Stimulated activated CD4-positive, alpha-beta T cell treated with anti-CD3 and anti-CD28 coated beads, Interleukin-1b, Interleukin-23, amount 100 ng/mL, for 1 hour (primary cell): Measurements from ENCODE around the gene RAPGEF6.
"Not testable (repeated sequence)": the region's sequence is repeated elsewhere in the genome, so short reads cannot be mapped to it uniquely, and the experiment has no call there.

ENCODE experiments used
- DNase-seq, 2 donors: peaks; one replicate each; pipeline ENCODE4 v3.0.0-alpha.2; 2020; ENCODE audit warnings: low read depth in 2 of 2

The RAPGEF6 gene

GRCh38 chr5:131433109-131433508 is 201.9 kb downstream of the RAPGEF6 start:
- DNase-seq: no peak

- no peak for DNase-seq
Measured at GRCh38 chr5:131431794-131432193, 203.2 kb downstream of the RAPGEF6 start.

GRCh38 chr5:131430794-131431193 is 204.2 kb downstream of the RAPGEF6 start:
- no peak for DNase-seq

- DNase-seq: no peak
Measured at GRCh38 chr5:131426011-131426410, 209.0 kb downstream of the RAPGEF6 start.

GRCh38 chr5:131423056-131423455 is 212.0 kb downstream of the RAPGEF6 start:
- DNase-seq: no peak

GRCh38 chr5:131419877-131420276 is 215.2 kb downstream of the RAPGEF6 start:
- DNase-seq: no peak

- DNase-seq: no peak
Measured at GRCh38 chr5:131418846-131419245, 216.2 kb downstream of the RAPGEF6 start.

GRCh38 chr5:131417240-131417869 is 217.7 kb downstream of the RAPGEF6 start:
- DNase-seq: peak; percentile 53 to 75

GRCh38 chr5:131416729-131417128 is 218.3 kb downstream of the RAPGEF6 start:
- DNase-seq: no peak

GRCh38 chr5:131413605-131414559 is 221.1 kb downstream of the RAPGEF6 start:
- DNase-seq: no peak

- no peak for DNase-seq
Measured at GRCh38 chr5:131406975-131407638, 227.9 kb downstream of the RAPGEF6 start.

- DNase-seq: no peak
Measured at GRCh38 chr5:131406076-131406475, 229.0 kb downstream of the RAPGEF6 start.

GRCh38 chr5:131405674-131406073 is 229.4 kb downstream of the RAPGEF6 start:
- no peak for DNase-seq

- no peak for DNase-seq
Measured at GRCh38 chr5:131400585-131400984, 234.4 kb downstream of the RAPGEF6 start.

- DNase-seq: not testable (repeated sequence)
Measured at GRCh38 chr5:131399007-131399406, 236.0 kb downstream of the RAPGEF6 start.

GRCh38 chr5:131396630-131397273 is 238.3 kb downstream of the RAPGEF6 start:
- DNase-seq: no peak

GRCh38 chr5:131396015-131396414 is 239.0 kb downstream of the RAPGEF6 start:
- no peak for DNase-seq

- peak in 1 of 2 donors; percentile 14 for DNase-seq
Measured at GRCh38 chr5:131394128-131394527, 240.9 kb downstream of the RAPGEF6 start.

- DNase-seq: no peak
Measured at GRCh38 chr5:131393498-131393968, 241.5 kb downstream of the RAPGEF6 start.

GRCh38 chr5:131392466-131393095 is 242.4 kb downstream of the RAPGEF6 start:
- DNase-seq: no peak

GRCh38 chr5:131389869-131390265 is 245.2 kb downstream of the RAPGEF6 start:
- DNase-seq: no peak
